Neural crest cell (in vitro differentiated cells): Measurements from ENCODE around the gene CCNF. TPM values are rescaled to one million over a fixed set of nuclear protein-coding genes. Genes with fewer than 3 reads are reported as not detected.

Source experiments
- DNase-seq: peaks from one replicate; pipeline ENCODE4 v3.0.0; 2021; ENCODE audit warnings: low read depth, mixed read lengths, low spot score
- H3K27ac Mint-ChIP-seq: one replicate; pipeline ENCODE4 v1.8.0; 2021; ENCODE audit warnings: mild to moderate bottlenecking, mixed read lengths; ENCODE audit not compliant: unreplicated experiment
- H3K27me3 Mint-ChIP-seq: 2 replicates; pipeline ENCODE4 v1.8.0; 2021; ENCODE audit warnings: low read depth, mild to moderate bottlenecking, mixed read lengths
- H3K36me3 Mint-ChIP-seq: 2 replicates; pipeline ENCODE4 v1.8.0; 2021; ENCODE audit warnings: low read depth, mild to moderate bottlenecking, mixed read lengths
- H3K4me1 Mint-ChIP-seq: 2 replicates; pipeline ENCODE4 v1.8.0; 2021; ENCODE audit warnings: mixed read lengths
- H3K4me3 Mint-ChIP-seq: one replicate; pipeline ENCODE4 v1.8.0; 2021; ENCODE audit warnings: mild to moderate bottlenecking, mixed read lengths
- H3K9me3 Mint-ChIP-seq: 2 replicates; pipeline ENCODE4 v1.8.0; 2021; ENCODE audit warnings: mixed read lengths
- CTCF ChIP-seq: fragments of 200-600 bp; sonication (generic); conservative IDR thresholded peaks from 2 replicates; pipeline ENCODE4 v1.5.0; 2021; ENCODE audit warnings: antibody characterized with exemption, mild to moderate bottlenecking
- total RNA-seq: library from RNA; stranded (reverse); gene quantifications from 2 replicates; pipeline ENCODE4 v1.2.1, GENCODE V29; 2021

CCNF gene
- total RNA-seq, 1 donor from 2014 or later = 67.5 TPM

GRCh38 chr16:2483939-2484897, 55.0 kb downstream of the CCNF start:
- H3K4me1 Mint-ChIP-seq = peaks cover 23% of the 10 kb centered on the region
- H3K9me3 Mint-ChIP-seq = no peaks in the 10 kb centered on the region
- H3K27me3 Mint-ChIP-seq = no peaks in the 10 kb centered on the region
- H3K27ac Mint-ChIP-seq = no peak overlapping the region
- no peak for DNase-seq
- H3K4me3 Mint-ChIP-seq = no peak overlapping the region
- H3K36me3 Mint-ChIP-seq = no peaks in the 10 kb centered on the region
- TF ChIP-seq CTCF = no peak

- Mint-ChIP-seq H3K36me3 (no peaks in the 10 kb centered on the region), H3K27ac (no peak overlapping the region), H3K27me3 (no peaks in the 10 kb centered on the region), H3K4me3 (no peak overlapping the region), H3K4me1 (peaks cover 23% of the 10 kb centered on the region), H3K9me3 (no peaks in the 10 kb centered on the region)
- TF ChIP-seq CTCF = no peak
- DNase-seq = no peak
These were observed 55.8 kb downstream of the CCNF start for GRCh38 chr16:2484898-2485508.

DNA sequence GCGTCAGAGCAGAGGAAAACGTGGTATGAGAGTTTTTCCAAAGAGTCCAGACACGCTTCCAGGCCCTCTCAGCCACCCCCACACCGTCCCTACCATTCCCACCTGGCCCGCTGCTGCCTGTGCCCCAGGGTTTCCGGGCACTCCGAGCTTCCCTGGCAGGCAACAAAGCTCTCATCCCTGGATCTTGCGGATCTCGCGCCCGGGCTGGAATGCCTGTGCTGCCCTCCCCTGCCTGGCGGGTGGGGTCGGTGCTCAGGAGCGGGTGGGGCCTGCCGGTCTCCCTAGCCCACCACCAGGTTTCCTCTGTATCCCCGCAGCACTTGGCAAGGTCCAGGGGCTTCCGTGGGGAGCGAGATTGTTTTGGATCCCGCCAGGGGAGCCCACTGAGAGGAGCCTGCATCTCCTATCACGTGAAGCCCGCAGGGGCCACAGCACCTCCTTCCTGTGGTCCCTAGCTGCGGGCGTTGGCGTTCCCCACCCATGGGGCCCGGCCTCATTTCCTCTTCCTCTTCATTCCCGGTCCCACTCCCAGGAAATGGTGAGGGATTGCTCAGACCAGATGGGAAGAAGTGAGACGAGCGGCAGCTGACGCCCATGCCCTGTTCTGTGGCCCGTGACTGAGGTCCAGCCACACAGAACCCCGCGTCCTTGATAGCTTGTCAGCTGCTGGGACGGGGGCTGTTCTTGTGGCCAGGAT, 56.7 kb downstream of the CCNF start:
- no peak overlapping the region for H3K27ac Mint-ChIP-seq
- H3K27me3 Mint-ChIP-seq = no peaks in the 10 kb centered on the region
- peaks cover 23% of the 10 kb centered on the region for H3K4me1 Mint-ChIP-seq
- DNase-seq = no peak
- TF ChIP-seq CTCF = no peak
- no peaks in the 10 kb centered on the region for H3K36me3 Mint-ChIP-seq
- no peak overlapping the region for H3K4me3 Mint-ChIP-seq
- H3K9me3 Mint-ChIP-seq = no peaks in the 10 kb centered on the region

- H3K36me3 Mint-ChIP-seq = no peaks in the 10 kb centered on the region
- TF ChIP-seq CTCF = no peak
- H3K27me3 Mint-ChIP-seq = no peaks in the 10 kb centered on the region
- H3K27ac Mint-ChIP-seq = peak overlapping the region; percentile 35
- H3K4me3 Mint-ChIP-seq = no peak overlapping the region
- H3K4me1 Mint-ChIP-seq = peaks cover 23% of the 10 kb centered on the region
- H3K9me3 Mint-ChIP-seq = no peaks in the 10 kb centered on the region
- DNase-seq = no peak
These were observed 57.6 kb downstream of the CCNF start for GRCh38 chr16:2486645-2487516.

DNA sequence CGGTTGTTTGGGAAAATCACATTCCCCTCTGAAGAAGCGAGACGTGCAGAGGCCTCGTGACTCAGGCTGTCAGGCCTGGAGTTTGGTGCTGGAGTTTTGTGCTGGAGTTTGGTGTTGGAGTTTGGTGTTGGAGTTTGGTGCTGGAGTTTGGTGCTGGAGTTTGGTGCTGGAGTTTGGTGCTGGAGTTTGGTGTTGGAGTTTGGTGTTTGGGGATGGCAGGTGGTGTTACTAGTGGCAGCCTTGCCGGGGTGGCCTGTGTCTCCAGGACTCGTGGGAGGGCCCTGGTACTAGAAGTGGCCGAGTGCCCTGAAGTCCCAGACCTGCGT, 58.2 kb downstream of the CCNF start:
- H3K27ac Mint-ChIP-seq = peak overlapping the region; percentile 16

More for the DNA sequence above, 58.2 kb downstream of the CCNF start:
- Mint-ChIP-seq H3K36me3 (no peaks in the 10 kb centered on the region), H3K27me3 (no peaks in the 10 kb centered on the region), H3K4me3 (no peak overlapping the region), H3K4me1 (peaks cover 23% of the 10 kb centered on the region), H3K9me3 (no peaks in the 10 kb centered on the region)
- no peak for DNase-seq
- no peak for TF ChIP-seq CTCF
